NCI-H748 (cell line): ENCODE data around the gene PCDHB7.
"Not testable (repeated sequence)": the region's sequence is repeated elsewhere in the genome, so short reads cannot be mapped to it uniquely, and the experiment has no call there.

Experiments used
- DNase-seq: peaks from one replicate; lab custom pipeline; 2025; ENCODE audit not compliant: unreplicated experiment; lab: John Stamatoyannopoulos, UW

The PCDHB7 gene

DNA sequence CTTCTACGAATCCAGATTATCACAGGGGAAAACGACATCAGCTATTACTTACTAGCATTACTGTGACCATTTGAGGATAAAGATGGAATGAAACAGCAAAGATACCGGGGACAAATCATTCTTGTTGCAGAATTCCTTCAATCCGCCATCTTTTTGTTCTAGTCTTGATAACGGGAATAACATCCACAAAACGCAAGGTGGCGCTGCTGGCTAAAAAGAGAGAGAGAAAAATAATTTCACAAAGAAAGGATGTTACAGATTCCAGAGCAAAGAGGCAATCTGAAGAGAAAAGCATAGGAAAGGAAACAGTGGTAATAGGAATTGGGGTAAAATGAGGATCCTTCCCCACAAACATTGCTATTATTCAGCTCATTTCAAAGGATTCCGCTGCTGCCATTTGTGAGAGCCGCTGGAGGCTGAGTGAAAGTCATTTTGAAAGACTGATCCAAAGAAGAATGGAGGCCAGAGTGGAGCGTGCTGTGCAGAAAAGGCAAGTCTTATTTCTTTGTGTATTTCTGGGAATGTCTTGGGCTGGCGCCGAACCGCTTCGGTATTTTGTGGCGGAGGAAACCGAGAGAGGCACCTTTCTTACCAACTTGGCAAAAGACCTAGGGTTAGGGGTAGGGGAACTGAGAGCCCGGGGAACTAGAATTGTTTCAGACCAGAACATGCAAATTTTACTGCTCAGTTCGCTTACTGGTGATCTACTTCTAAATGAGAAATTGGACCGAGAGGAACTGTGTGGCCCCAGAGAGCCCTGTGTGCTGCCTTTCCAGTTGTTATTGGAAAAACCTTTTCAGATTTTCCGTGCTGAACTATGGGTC is at the start of gene PCDHB7:
PCDHB7 (plus strand) TSS at position 264 of the 824 bp plus-strand sequence; CDS start at position 456, 192 bp downstream.
- DNase-seq, result peak; percentile 80

DNA sequence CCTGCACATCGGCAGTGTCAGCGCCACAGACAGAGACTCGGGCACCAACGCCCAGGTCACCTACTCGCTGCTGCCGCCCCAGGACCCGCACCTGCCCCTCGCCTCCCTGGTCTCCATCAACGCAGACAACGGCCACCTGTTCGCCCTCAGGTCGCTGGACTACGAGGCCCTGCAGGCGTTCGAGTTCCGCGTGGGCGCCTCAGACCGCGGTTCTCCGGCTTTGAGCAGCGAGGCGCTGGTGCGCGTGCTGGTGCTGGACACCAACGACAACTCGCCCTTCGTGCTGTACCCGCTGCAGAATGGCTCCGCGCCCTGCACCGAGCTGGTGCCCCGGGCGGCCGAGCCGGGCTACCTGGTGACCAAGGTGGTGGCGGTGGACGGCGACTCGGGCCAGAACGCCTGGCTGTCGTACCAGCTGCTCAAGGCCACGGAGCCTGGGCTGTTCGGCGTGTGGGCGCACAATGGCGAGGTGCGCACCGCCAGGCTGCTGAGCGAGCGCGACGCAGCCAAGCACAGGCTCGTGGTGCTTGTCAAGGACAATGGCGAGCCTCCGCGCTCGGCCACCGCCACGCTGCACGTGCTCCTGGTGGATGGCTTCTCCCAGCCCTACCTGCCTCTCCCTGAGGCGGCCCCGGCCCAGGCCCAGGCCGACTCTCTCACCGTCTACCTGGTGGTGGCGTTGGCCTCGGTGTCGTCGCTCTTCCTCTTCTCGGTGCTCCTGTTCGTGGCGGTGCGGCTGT is 48.9 kb upstream of the PCDHB7 start:
- DNase-seq, result not testable (repeated sequence)

DNA sequence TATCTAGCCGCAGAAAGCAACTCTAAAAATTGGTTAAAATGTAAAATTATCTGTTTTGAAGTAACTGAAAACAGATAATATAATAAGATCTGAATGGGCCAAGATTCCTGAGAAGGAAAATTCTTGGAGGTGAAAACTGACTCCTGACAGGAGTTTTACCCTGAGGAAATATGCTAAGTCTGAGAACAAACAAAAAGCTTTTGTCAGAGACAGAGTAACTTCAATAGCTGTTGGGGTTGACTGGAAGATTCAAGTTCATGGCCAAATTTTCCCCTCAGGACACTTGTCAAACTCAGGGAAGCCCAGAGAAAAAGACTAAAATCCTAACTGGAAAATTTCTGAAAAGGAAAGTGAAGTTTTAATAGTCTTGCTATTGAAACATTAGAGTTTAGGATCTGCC is 45.1 kb upstream of the PCDHB7 start:
- DNase-seq, result no peak

DNA sequence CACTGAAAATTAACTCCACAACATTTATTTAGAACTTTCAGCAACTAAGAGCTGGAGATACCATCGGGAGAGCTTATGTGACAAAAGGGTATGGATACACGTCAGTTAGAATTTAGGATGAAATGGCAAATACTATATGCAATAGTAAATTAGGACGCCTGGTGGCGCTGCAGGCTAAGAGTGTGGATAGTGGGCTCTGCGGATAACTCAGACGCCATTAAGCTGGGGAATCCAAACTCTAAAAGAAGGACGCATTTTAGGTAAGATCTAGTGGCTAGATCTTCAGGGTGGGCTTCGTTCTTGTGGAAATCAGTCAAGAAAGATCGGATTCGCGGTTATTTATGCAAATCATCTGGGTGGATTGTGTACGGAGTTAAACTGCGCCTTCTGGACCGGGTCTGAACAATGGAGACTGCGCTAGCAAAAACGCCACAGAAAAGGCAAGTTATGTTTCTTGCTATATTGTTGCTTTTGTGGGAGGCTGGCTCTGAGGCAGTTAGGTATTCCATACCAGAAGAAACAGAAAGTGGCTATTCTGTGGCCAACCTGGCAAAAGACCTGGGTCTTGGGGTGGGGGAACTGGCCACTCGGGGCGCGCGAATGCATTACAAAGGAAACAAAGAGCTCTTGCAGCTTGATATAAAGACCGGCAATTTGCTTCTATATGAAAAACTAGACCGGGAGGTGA is 37.3 kb upstream of the PCDHB7 start, which contains the start of gene PCDHB5:
PCDHB5 (plus strand) TSS at position 177 of the 688 bp plus-strand sequence; CDS start at position 406, 229 bp downstream.
- peak; percentile 90 for DNase-seq

DNA sequence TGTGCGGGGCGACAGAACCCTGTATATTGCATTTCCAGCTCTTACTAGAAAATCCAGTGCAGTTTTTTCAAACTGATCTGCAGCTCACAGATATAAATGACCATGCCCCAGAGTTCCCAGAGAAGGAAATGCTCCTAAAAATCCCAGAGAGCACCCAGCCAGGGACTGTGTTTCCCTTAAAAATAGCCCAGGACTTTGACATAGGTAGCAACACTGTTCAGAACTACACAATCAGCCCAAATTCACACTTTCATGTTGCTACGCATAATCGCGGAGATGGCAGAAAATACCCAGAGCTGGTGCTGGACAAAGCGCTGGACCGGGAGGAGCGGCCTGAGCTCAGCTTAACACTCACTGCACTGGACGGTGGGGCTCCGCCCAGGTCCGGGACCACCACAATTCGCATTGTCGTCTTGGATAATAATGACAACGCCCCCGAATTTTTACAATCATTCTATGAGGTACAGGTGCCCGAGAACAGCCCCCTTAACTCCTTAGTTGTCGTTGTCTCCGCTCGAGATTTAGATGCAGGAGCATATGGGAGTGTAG is 36.7 kb upstream of the PCDHB7 start:
- peak; percentile 45 for DNase-seq

DNA sequence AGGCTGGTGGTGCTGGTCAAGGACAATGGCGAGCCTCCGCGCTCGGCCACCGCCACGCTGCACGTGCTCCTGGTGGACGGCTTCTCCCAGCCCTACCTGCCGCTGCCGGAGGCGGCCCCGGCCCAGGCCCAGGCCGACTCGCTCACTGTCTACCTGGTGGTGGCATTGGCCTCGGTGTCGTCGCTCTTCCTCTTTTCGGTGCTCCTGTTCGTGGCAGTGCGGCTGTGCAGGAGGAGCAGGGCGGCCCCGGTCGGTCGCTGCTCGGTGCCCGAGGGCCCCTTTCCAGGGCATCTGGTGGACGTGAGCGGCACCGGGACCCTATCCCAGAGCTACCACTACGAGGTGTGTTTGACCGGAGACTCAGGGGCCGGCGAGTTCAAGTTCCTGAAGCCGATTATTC is 35.1 kb upstream of the PCDHB7 start:
- not testable (repeated sequence) for DNase-seq

DNA sequence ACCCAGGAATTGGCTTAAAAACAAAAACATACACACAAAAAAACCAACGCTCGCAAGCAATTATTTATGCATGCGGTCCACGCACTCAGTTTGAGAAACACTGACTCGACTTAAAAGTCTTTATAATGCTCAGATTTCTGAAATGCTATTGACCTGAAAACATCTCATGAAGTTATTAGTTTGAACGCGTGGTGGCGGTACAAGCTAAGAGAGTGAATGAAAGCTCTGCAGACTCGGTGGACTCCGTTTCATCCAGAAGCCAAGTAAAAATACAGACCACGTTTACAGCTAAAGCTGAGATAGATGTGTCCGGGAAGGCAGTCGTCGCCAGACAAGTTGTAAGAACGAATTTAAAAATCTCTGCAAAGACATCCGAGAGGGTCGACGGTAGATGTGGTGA is 22.6 kb upstream of the PCDHB7 start, which contains the start of gene PCDHB6:
PCDHB6 (plus strand) TSS at position 246 of the 400 bp plus-strand sequence. CDS start 201 bp downstream, outside the sequence.
- peak; percentile 78 for DNase-seq

DNA sequence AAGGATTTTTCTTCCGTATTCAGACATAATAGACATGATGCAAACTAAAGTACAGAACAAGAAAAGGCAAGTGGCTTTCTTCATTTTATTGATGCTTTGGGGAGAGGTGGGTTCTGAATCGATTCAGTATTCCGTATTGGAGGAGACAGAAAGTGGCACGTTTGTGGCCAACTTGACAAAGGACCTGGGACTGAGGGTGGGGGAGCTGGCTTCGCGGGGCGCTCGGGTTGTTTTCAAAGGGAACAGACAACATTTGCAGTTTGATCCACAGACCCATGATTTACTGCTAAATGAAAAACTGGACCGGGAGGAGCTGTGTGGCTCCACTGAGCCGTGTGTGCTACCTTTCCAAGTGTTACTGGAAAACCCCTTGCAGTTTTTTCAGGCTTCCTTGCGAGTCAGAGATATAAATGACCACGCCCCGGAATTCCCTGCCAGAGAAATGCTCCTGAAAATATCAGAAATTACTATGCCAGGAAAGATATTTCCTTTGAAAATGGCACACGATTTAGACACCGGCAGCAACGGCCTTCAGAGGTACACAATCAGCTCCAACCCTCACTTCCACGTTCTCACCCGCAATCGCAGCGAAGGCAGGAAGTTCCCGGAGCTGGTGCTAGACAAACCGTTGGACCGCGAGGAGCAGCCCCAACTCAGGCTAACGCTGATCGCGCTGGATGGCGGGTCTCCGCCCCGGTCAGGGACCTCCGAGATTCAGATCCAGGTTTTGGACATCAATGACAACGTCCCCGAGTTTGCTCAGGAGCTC is 22.0 kb upstream of the PCDHB7 start:
- DNase-seq, result no peak

DNA sequence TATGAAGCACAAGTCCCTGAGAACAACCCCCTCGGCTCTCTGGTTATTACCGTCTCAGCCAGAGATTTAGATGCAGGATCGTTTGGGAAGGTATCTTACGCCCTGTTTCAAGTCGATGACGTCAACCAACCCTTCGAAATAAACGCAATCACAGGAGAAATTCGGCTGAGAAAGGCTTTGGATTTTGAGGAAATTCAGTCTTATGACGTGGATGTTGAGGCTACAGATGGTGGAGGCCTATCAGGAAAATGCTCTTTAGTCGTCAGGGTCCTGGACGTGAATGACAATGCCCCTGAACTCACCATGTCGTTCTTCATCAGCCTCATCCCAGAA is 21.5 kb upstream of the PCDHB7 start:
- no peak for DNase-seq

DNA sequence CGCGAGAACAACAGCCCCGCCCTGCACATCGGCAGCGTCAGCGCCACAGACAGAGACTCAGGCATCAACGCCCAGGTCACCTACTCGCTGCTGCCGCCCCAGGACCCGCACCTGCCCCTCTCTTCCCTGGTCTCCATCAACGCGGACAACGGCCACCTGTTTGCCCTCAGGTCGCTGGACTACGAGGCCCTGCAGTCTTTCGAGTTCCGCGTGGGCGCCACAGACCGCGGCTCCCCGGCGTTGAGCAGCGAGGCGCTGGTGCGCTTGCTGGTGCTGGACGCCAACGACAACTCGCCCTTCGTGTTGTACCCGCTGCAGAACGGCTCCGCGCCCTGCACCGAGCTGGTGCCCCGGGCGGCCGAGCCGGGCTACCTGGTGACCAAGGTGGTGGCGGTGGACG is 20.8 kb upstream of the PCDHB7 start:
- DNase-seq, result not testable (repeated sequence)

DNA sequence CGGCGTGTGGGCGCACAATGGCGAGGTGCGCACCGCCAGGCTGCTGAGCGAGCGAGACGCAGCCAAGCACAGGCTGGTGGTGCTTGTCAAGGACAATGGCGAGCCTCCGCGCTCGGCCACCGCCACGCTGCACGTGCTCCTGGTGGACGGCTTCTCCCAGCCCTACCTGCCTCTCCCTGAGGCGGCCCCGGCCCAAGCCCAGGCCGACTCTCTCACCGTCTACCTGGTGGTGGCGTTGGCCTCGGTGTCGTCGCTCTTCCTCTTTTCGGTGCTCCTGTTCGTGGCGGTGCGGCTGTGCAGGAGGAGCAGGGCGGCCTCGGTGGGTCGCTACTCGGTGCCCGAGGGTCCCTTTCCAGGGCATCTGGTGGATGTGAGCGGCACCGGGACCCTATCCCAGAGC is 20.3 kb upstream of the PCDHB7 start:
- DNase-seq, result not testable (repeated sequence)

DNA sequence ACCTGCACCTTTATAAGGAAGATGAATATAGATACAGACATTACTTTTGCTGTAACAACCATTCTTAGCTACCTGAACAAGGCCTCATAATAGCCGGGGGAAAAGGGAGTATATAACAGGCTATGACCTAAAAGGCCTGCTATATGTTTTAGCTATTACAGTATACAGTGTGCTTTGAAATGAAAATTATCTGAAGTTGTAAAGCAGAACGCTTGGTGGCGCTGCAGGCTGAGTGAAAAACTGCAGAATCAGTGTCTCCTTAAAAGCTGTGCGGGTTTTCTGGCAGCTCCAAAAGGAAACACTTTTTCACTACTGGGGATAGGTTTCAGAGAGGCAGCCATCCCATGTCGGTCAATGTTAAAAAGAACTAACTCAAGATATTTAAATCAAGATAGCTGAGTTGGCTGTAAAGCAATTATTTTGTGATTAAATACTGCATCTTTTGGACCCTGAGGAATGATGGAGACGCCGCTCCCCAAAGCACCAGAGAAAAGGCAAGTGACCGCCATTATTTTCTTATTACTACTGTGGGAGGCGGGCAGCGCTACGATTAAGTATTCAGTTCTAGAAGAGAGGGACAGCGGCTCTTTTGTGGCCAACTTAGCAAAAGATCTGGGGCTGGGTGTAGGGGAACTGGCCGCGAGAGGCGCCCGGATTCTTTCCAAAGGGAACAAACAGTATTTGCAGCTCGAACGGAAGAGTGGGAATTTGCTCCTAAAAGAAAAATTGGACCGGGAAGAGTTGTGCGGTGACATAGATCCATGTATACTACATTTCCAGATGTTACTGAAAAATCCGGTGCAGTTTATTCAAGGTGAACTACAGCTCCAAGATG is 16.7 kb upstream of the PCDHB7 start:
- DNase-seq, result peak; percentile 87

DNA sequence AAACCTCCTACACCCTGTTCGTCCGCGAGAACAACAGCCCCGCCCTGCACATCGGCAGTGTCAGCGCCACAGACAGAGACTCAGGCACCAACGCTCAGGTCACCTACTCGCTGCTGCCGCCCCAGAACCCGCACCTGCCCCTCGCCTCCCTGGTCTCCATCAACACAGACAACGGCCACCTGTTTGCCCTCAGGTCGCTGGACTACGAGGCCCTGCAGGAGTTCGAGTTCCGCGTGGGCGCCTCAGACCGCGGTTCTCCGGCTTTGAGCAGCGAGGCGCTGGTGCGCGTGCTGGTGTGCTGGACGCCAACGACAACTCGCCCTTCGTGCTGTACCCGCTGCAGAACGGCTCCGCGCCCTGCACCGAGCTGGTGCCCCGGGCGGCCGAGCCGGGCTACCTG is 15.1 kb upstream of the PCDHB7 start:
- DNase-seq, result not testable (repeated sequence)

DNA sequence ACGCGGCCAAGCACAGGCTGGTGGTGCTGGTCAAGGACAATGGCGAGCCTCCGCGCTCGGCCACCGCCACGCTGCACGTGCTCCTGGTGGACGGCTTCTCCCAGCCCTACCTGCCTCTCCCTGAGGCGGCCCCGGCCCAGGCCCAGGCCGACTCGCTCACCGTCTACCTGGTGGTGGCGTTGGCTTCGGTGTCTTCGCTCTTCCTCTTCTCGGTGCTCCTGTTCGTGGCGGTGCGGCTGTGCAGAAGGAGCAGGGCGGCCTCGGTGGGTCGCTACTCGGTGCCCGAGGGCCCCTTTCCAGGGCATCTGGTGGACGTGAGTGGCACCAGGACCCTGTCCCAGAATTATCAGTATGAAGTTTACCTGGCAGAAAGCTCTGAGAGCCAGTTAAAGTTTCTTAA is 14.5 kb upstream of the PCDHB7 start:
- DNase-seq, result not testable (repeated sequence)

DNA sequence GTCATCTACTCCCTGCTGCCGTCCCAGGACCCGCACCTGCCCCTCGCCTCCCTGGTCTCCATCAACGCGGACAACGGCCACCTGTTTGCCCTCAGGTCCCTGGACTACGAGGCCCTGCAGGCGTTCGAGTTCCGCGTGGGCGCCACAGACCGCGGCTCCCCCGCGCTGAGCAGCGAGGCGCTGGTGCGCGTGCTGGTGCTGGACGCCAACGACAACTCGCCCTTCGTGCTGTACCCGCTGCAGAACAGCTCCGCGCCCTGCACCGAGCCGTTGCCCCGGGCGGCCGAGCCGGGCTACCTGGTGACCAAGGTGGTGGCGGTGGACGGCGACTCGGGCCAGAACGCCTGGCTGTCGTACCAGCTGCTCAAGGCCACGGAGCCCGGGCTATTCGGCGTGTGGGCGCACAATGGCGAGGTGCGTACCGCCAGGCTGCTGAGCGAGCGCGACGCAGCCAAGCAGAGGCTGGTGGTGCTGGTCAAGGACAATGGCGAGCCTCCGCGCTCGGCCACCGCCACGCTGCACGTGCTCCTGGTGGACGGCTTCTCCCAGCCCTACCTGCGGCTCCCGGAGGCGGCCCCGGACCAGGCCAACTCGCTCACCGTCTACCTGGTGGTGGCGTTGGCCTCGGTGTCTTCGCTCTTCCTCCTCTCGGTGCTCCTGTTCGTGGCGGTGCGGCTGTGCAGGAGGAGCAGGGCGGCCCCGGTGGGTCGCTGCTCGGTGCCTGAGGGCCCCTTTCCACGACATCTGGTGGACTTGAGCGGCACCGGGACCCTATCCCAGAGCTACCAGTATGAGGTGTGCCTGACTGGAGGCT is 2.1 kb downstream of the PCDHB7 start:
- DNase-seq, result not testable (repeated sequence)

DNA sequence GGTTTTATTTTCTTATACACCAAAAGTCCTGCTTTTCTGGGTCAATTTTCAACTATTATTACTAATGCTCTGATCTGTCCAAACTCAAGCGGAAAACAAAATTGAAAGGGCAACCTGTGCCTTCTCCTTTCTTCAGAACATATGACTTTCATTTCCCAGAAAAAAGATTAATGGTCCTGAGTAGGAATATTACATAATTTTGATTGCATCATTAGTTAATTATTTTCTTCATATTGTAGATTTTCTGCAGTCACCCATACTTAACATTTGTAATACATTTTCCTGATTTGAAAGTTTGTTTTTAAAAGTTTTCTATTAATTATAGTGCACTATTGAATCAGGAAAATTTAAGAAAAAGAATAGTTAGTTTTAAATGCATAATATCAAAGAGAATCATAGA is 3.5 kb downstream of the PCDHB7 start:
- DNase-seq, result no peak

DNA sequence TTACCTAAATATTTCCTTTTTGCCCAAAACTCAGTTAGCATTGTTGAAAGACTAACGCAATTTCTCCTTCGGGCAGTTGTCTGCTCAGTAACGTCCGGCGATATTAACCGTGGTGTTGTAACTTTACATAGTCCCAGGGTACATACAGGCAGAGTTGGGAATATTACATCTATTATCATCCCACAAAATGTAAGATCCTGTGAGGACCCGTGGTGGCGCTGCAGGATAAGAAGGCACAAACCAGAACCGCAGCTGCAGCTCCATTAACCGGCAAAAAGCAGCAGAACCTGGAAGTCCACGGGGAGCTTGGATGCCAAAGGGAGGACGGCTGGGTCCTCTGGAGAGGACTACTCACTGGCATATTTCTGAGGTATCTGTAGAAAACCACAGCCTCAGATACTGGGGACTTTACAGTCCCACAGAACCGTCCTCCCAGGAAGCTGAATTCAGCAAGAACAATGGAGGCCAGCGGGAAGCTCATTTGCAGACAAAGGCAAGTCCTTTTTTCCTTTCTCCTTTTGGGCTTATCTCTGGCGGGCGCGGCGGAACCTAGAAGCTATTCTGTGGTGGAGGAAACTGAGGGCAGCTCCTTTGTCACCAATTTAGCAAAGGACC is 5.2 kb downstream of the PCDHB7 start, which contains the start of gene PCDHB8:
PCDHB8 (plus strand) TSS at position 214 of the 615 bp plus-strand sequence; CDS start at position 459, 245 bp downstream.
- peak; percentile 92 for DNase-seq

DNA sequence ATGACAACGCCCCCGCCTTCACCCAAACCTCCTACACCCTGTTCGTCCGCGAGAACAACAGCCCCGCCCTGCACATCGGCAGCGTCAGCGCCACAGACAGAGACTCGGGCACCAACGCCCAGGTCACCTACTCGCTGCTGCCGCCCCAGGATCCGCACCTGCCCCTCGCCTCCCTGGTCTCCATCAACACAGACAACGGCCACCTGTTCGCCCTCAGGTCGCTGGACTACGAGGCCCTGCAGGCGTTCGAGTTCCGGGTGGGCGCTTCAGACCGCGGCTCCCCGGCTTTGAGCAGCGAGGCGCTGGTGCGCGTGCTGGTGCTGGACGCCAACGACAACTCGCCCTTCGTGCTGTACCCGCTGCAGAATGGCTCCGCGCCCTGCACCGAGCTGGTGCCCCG is 6.9 kb downstream of the PCDHB7 start:
- not testable (repeated sequence) for DNase-seq
